ENCODE results near the gene EI24. TPM values are rescaled to one million over a fixed set of nuclear protein-coding genes. Genes with fewer than 3 reads are reported as not detected.

The EI24 gene
- total RNA-seq (2021; fragmentation: NEBNext Ultra II Directional; extraction: Animal tissue kit (Norgen Biotek cat#: 25700)) (130 and 135 TPM in 2 replicates), polyA plus RNA-seq (2011; rRNA removed) (176 and 264 TPM in 2 replicates), polyA minus RNA-seq (2011; rRNA and poly(A)+ RNA removed) (143 and 171 TPM in 2 replicates)
- 161 TPM for polyA plus RNA-seq (2011; cell fraction: cytosol; rRNA removed)
- polyA plus RNA-seq (2011; cell fraction: nucleus; rRNA removed): 70.8 TPM
- 130 to 142 TPM (median 141 TPM) in 4 replicates for polyA plus RNA-seq (2012, experiment 1 of 2)
- 111 TPM for polyA plus RNA-seq (2012, experiment 2 of 2)
- polyA plus RNA-seq (2013, experiment 1 of 2): 119 TPM
- 139 TPM for polyA plus RNA-seq (2013, experiment 2 of 2)
- 48.1 TPM for polyA minus RNA-seq (2011; cell fraction: cytosol; rRNA and poly(A)+ RNA removed)
- 41.1 TPM for polyA minus RNA-seq (2011; cell fraction: nucleus; rRNA and poly(A)+ RNA removed)
- long read RNA-seq, experiment 1, transcript EI24-201 (11 exons, 2,455 nt): major isoform, 35 of 124 reads
- long read RNA-seq, experiment 1, transcript EI24-213 (11 exons, 1,747 nt): minor isoform, 5 of 124 reads
- long read RNA-seq, experiment 1, partial matches to known transcripts: 58 of 124 reads
- long read RNA-seq, experiment 1, other reads (novel, unspliced or antisense): 26 of 124 reads
- long read RNA-seq, experiment 2, transcript EI24-201 (11 exons, 2,455 nt): major isoform, 21 of 44 reads
- long read RNA-seq, experiment 2, partial matches to known transcripts: 16 of 44 reads
- long read RNA-seq, experiment 2, other reads (novel, unspliced or antisense): 7 of 44 reads

DNA sequence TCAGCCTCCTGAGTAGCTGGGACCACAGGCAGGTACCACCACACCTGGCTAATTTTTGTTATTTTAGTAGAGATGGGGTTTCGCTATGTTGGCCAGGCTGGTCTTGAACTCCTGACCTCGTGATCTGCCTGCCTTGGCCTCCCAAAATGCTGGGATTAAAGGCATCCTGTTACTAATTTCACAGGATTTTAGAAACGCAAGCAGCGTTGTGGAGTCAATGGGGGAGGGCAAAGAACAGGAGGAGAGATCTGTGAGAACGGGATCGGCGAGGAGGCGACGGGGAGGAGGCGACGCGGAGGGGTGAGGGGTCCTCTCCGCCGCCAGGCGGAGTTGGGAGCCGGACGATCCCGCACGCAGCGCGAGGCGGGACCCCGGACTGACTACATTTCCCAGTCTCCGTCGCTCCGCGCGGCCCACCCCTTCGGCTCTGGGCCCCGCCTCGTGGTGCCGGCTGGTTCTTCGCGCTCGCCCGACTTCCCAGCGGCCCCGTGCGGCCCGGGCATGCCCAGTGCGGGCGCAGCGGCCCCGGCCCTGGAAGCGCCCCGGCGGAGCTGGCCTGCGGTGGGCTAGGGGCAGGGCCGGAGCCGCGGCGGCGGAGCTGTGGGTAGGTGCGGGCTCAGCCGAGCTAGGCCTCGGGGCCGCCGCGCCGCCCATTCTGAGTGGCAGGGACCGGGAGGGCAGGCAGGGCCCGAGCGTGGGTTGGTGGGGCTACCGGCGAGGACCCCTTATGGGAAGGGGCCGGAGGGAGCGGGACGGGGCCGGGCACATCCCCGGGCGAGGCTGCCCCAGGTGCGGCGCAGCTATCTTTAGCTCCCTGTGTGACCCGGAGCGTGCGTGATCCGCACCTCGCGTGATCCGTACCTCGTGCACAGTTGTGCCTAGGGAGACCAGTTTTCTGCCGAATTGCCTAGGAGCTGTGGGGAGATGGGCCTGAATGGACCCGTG, at the start of gene EI24:
TSS of gene EI24 (plus strand) at position 508 of the 945 bp plus-strand sequence. CDS start 3,051 bp downstream, outside the sequence.
- H2BK20ac ChIP-seq (ENCODE audit: low read length): no peak within 1 kb of the TSS
- H3K18ac ChIP-seq (ENCODE audit: extremely low read depth, low read length): peak within 1 kb of the TSS; percentile 87
- H4K5ac ChIP-seq (ENCODE audit: insufficient read length, low read depth, low read length): peak within 1 kb of the TSS; percentile 24
- no peak within 1 kb of the TSS for H2BK120ac ChIP-seq (replicated peaks; ENCODE audit: low read depth, low read length)
- H3K9me3 ChIP-seq (ENCODE audit: insufficient read depth in 2 of 2, low read depth in 1 of 2, low read length in 1 of 2): no peaks in the 10 kb centered on the region
- peak within 1 kb of the TSS; percentile 48 for H3K27ac ChIP-seq (ENCODE audit: low read depth, low read length)
- H3K36me3 ChIP-seq (ENCODE audit: control insufficient read depth in 2 of 4, insufficient read depth in 4 of 4, low read length in 3 of 4): peaks cover 3 to 17% (median 12%) of the 10 kb centered on the region in 4 experiments; a peak in 7 of 8 replicates
- H2BK12ac ChIP-seq (ENCODE audit: low read depth, low read length): 0 out of 2 replicates have a peak within 1 kb of the TSS, but pooled peaks have one; percentile 60
- peak within 1 kb of the TSS; percentile 75; the same call in 1 of the 2 replicates for H2BK5ac ChIP-seq (ENCODE audit: low read depth, low read length)
- no peak within 1 kb of the TSS for H2BK15ac ChIP-seq (ENCODE audit: low read length)
- peaks cover 6% of the 10 kb centered on the region for H3K23me2 ChIP-seq (ENCODE audit: low read depth, low read length)
- no peak within 1 kb of the TSS for H2AK5ac ChIP-seq (ENCODE audit: low read depth, low read length)
- peak within 1 kb of the TSS; percentile 82 to 97 for H3K4me2 ChIP-seq (ENCODE audit: insufficient read depth in 1 of 2, low read depth in 2 of 2, low read length in 2 of 2)
- peak within 1 kb of the TSS; percentile 98 for H2AFZ ChIP-seq (ENCODE audit: low read length)
- ChIA-PET POLR2A (ENCODE audit: partially characterized antibody) (interaction anchor here (0.5 to 4.5 kb wide), 12 partner anchors 9 to 601 kb away, joined by 3 to 28 read pairs (median 3); partner anchors contain the start of genes CHEK1, FEZ1 and STT3A), CTCF (ENCODE audit: partially characterized antibody) (interaction anchor here (0.7 to 2.0 kb wide), 21 partner anchors 9 to 224 kb away, joined by 3 to 8 read pairs (median 3); no protein-coding TSS in a partner anchor)
- peak within 1 kb of the TSS; percentile 47 for H4K91ac ChIP-seq (replicated peaks; ENCODE audit: insufficient read length, low read length)
- peaks cover 5 to 18% of the 10 kb centered on the region in 2 experiments; a peak in 3 of 4 replicates for H3K79me2 ChIP-seq (ENCODE audit: control insufficient read depth in 1 of 2, insufficient read depth in 2 of 2, low read length in 2 of 2)
- peaks cover 2 to 10% (median 5%) of the 10 kb centered on the region in 4 experiments; a peak in 6 of 7 replicates for H3K4me1 ChIP-seq (replicated peaks in 1 of 4; ENCODE audit: control insufficient read depth in 3 of 4, insufficient read depth in 4 of 4, low read length in 3 of 4)
- FAIRE-seq: no peak
- H3K23ac ChIP-seq (ENCODE audit: insufficient read length): no peak within 1 kb of the TSS
- peak within 1 kb of the TSS; percentile 69 to 99 (median 96) for H3K4me3 ChIP-seq (ENCODE audit: extremely low read depth in 1 of 4, insufficient read depth in 2 of 4, low read depth in 3 of 4, low read length in 4 of 4)
- 3% methylated on average over 49 of the region's 83 CpGs; no CpG with 5 or more reads in 1 of the 2 experiments for WGBS, 2 experiments (ENCODE audit: extremely low coverage in 1 of 2, insufficient coverage in 1 of 2, insufficient read length in 1 of 2, insufficient replicate concordance in 2 of 2, low coverage in 1 of 2, low lambda C conversion rate in 2 of 2, missing lambda C conversion rate in 1 of 2)
- H4K20me1 ChIP-seq (replicated peaks in 1 of 2; ENCODE audit: control insufficient read depth in 1 of 2, insufficient read depth in 2 of 2, low read length in 2 of 2): peaks cover 0 to 4% of the 10 kb centered on the region in 2 experiments
- H3K27me3 ChIP-seq (replicated peaks in 1 of 4; ENCODE audit: control insufficient read depth in 3 of 4, extremely low read depth in 1 of 4, insufficient read depth in 3 of 4, low read length in 3 of 4): no peaks in the 10 kb centered on the region
- peaks cover 3% of the 10 kb centered on the region; the same call in 1 of the 2 replicates for H3K79me1 ChIP-seq (ENCODE audit: low read depth, low read length)
- DNase-seq (ENCODE audit: low read depth in 1 of 2, low spot score in 2 of 2): peak; percentile 87 to 91
- H3K9ac ChIP-seq (replicated peaks in 1 of 4; ENCODE audit: extremely low read depth in 1 of 4, low read depth in 3 of 4, low read length in 3 of 4): peak within 1 kb of the TSS; percentile 84 to 87 (median 86)
- H3K56ac ChIP-seq (replicated peaks; ENCODE audit: insufficient read length, low read depth, low read length): peak within 1 kb of the TSS; percentile 35
- peak within 1 kb of the TSS; percentile 9 for H3K4ac ChIP-seq (replicated peaks; ENCODE audit: insufficient read length, low read depth, low read length)
- no peak within 1 kb of the TSS for H4K8ac ChIP-seq (ENCODE audit: extremely low read depth, insufficient read depth, low read length)
- no peak within 1 kb of the TSS for H3K14ac ChIP-seq (ENCODE audit: insufficient read length)
- TF ChIP-seq POU5F1 (IDR thresholded peaks at IDR 0.05; ENCODE audit: low read depth, low read length) (no peak), EZH2 (IDR thresholded peaks at IDR 0.05; ENCODE audit: low read depth, low read length, severe bottlenecking) (no peak), EP300 (IDR thresholded peaks at IDR 0.05; ENCODE audit: borderline replicate concordance in 1 of 2, low read depth in 2 of 2, low read length in 2 of 2) (no peak), ZNF274 (IDR thresholded peaks at IDR 0.05; ENCODE audit: borderline replicate concordance, extremely low read depth, low read length) (no peak), CEBPB (IDR thresholded peaks at IDR 0.05; ENCODE audit: low read depth, low read length) (no peak), SRF (IDR thresholded peaks at IDR 0.05; ENCODE audit: low read depth, low read length) (no peak)

All from H1 (cell line).